Measurements from ENCODE around the gene EVPL. TPM values are rescaled to one million over a fixed set of nuclear protein-coding genes. Genes with fewer than 3 reads are reported as not detected.

Gene EVPL
- total and polyA plus RNA-seq, 2 donors (not counting 3 experiments of a cell fraction or from before 2014, with no cell fraction given): not detected

DNA sequence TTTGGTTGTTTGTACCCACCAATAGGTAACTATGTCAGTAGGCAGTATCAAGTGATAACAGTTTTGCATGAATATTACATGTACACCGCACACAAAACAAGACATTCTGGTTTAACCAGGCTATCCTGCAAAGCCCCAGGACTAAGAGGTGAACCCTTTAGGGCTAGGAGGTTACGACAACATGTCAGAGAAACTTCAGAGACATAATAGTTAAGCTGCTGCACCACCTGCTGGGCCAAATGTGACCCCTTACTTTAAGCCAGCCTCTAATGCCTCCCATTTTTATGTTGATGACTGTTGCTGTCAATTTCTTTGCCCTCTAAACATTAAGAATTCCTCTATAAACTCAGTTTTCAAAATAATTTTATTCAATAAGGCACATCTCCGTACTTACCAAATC, 29.8 kb upstream of the EVPL start:
- TF ChIP-seq EZH2 (IDR thresholded peaks at IDR 0.05; ENCODE audit: borderline replicate concordance, low read depth, low read length, severe bottlenecking): no peak
- TF ChIP-seq POLR2AphosphoS5 (IDR thresholded peaks at IDR 0.05; ENCODE audit: insufficient read depth, low read depth, low read length): no peak
- no peak for TF ChIP-seq FOS (IDR thresholded peaks at IDR 0.05; ENCODE audit: borderline replicate concordance, insufficient read depth, low read length)
- TF ChIP-seq MYC (IDR thresholded peaks at IDR 0.05; ENCODE audit: low read depth, low read length): no peak
- no peak for TF ChIP-seq JUN (IDR thresholded peaks at IDR 0.05; ENCODE audit: borderline replicate concordance, insufficient read depth, insufficient read length, low read depth)
- TF ChIP-seq, protein P1, sequence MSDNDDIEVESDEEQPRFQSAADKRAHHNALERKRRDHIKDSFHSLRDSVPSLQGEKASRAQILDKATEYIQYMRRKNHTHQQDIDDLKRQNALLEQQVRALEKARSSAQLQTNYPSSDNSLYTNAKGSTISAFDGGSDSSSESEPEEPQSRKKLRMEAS (IDR thresholded peaks at IDR 0.05; ENCODE audit: insufficient read depth, insufficient read length): no peak
- no peak for TF ChIP-seq POLR2A (IDR thresholded peaks at IDR 0.05; ENCODE audit: low read depth, low read length)
- TF ChIP-seq GATA2 (IDR thresholded peaks at IDR 0.05; ENCODE audit: insufficient read depth, insufficient read length, low read depth, low read length): no peak
- TF ChIP-seq, protein P2, sequence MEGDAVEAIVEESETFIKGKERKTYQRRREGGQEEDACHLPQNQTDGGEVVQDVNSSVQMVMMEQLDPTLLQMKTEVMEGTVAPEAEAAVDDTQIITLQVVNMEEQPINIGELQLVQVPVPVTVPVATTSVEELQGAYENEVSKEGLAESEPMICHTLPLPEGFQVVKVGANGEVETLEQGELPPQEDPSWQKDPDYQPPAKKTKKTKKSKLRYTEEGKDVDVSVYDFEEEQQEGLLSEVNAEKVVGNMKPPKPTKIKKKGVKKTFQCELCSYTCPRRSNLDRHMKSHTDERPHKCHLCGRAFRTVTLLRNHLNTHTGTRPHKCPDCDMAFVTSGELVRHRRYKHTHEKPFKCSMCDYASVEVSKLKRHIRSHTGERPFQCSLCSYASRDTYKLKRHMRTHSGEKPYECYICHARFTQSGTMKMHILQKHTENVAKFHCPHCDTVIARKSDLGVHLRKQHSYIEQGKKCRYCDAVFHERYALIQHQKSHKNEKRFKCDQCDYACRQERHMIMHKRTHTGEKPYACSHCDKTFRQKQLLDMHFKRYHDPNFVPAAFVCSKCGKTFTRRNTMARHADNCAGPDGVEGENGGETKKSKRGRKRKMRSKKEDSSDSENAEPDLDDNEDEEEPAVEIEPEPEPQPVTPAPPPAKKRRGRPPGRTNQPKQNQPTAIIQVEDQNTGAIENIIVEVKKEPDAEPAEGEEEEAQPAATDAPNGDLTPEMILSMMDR (IDR thresholded peaks at IDR 0.05; ENCODE audit: extremely low read depth in 1 of 2, insufficient read depth in 1 of 2, low read depth in 1 of 2, low read length in 2 of 2): no peak
- intact Hi-C loops (cut with micrococcal nuclease) (no loop called here), dilution Hi-C loops (cut with MboI; ENCODE audit: extremely low pct_ligation_motif_present, low sequenced_read_pairs) (no loop called here)
- POLR2A ChIA-PET: no interaction called here
- Histone ChIP-seq H3K27me3 (ENCODE audit: control insufficient read depth in 2 of 2, insufficient read depth in 2 of 2, low read length in 2 of 2) (no peaks in the 10 kb centered on the region), H3K27ac (ENCODE audit: insufficient read depth, low read depth, low read length) (no peak overlapping the region), H3K9me1 (replicated peaks; ENCODE audit: control insufficient read depth, extremely low read depth, insufficient read depth, low read length) (no peaks in the 10 kb centered on the region), H4K20me1 (replicated peaks; ENCODE audit: control insufficient read depth, extremely low read depth, insufficient read depth, low read length) (no peaks in the 10 kb centered on the region), H3K9ac (replicated peaks; ENCODE audit: extremely low read depth, insufficient read depth, low read length) (no peak overlapping the region), H3K36me3 (ENCODE audit: control insufficient read depth in 2 of 2, extremely low read depth in 1 of 2, insufficient read depth in 2 of 2, low read length in 2 of 2) (peaks cover 21 to 23% of the 10 kb centered on the region in 2 experiments), H3K9me3 (replicated peaks; ENCODE audit: control insufficient read depth, insufficient read depth, low read length) (no peaks in the 10 kb centered on the region), H3K79me2 (ENCODE audit: control insufficient read depth, insufficient read depth, low read length) (peaks cover 10% of the 10 kb centered on the region), H3K4me1 (ENCODE audit: control insufficient read depth, extremely low read depth, insufficient read depth, low read length) (peaks cover 18% of the 10 kb centered on the region), H2AFZ (ENCODE audit: low read depth, low read length) (no peak overlapping the region), H3K4me3 (replicated peaks in 1 of 3; ENCODE audit: insufficient read depth in 1 of 3, low read depth in 1 of 3, low read length in 3 of 3) (no peak overlapping the region), H3K4me2 (ENCODE audit: insufficient read depth, low read length) (no peak overlapping the region)
- FAIRE-seq (no peak), DNase-seq (ENCODE audit: low read depth, low spot score) (no peak)
- BruUV-seq (replicated peaks): no TSS peak
- CTCF ChIA-PET: interaction anchor here (2.7 kb wide), 1 partner anchor 43 kb away, joined by 14 read pairs; no protein-coding TSS in a partner anchor
